Lower leg skin (tissue), 3 donors: ENCODE measurements around the gene SCUBE1.

Experiments used
- CTCF ChIP-seq, 3 donors: fragments of 450-650 bp; IDR thresholded peaks; one replicate each; pipeline ENCODE4 v1.5.1; 2016; ENCODE audit warnings: antibody characterized with exemption in 3 of 3, mild to moderate bottlenecking in 3 of 3, moderate library complexity in 2 of 3
- POLR2A ChIP-seq, 2 donors: fragments of 450-650 bp; IDR thresholded peaks; one replicate each; pipeline ENCODE4 v1.6.1; 2016 to 2017; ENCODE audit warnings: antibody characterized with exemption in 2 of 2, mild to moderate bottlenecking in 1 of 2, moderate library complexity in 1 of 2

- TF ChIP-seq POLR2A (IDR thresholded peaks at IDR 0.05), result no peak
- no peak for TF ChIP-seq CTCF (IDR thresholded peaks at IDR 0.05)
Observed at GRCh38 chr22:43300891-43301676, 42.1 kb downstream of the SCUBE1 start.
